HepG2 (cell line): ENCODE measurements around the gene RUNX3. TPM values are rescaled to one million over a fixed set of nuclear protein-coding genes. Genes with fewer than 3 reads are reported as not detected.

Source experiments
- ATAC-seq: fragments of 200-7000 bp; cut with Tn5 transposase; 3 replicates; pipeline ENCODE4 v1.9.1; 2020; ENCODE audit warnings: mild to moderate bottlenecking, moderate library complexity
- BruUV-seq: library from RNA; stranded (reverse); fragments of 400-500 nt; replicated peaks from 2 replicates; lab custom pipeline; 2021; lab: Mats Ljungman, UMichigan
- CTCF ChIA-PET: fragments of 300-600 bp; formaldehyde crosslinking; extraction: SDS; loops from one replicate; lab custom pipeline; 2021; ENCODE audit warnings: low total read pairs, inconsistent platforms, low intra/inter-chr PET ratio; lab: Yijun Ruan, JAX
- POLR2A ChIA-PET: fragments of 350-600 bp; sonication (Branson Sonifier 250); formaldehyde crosslinking; loops from one replicate; lab custom pipeline; 2020; ENCODE audit warnings: antibody characterized with exemption, inconsistent platforms; lab: Yijun Ruan, JAX
- DNase-seq: peaks from one replicate; pipeline ENCODE4 v3.0.0-alpha.2; 2015; ENCODE audit warnings: low spot score
- FAIRE-seq: peaks from 3 replicates; lab custom pipeline; 2011; peaks lifted over from hg19 to GRCh38; lab: Jason Lieb, UNC
- H2AFZ ChIP-seq: one replicate; pipeline ENCODE4 v1.6.1; 2011; ENCODE audit warnings: low read length, inconsistent platforms
- H3K27ac ChIP-seq: fragments of 300-600 bp; 3 replicates; pipeline ENCODE4 v1.8.0; 2011; ENCODE audit warnings: mixed run types, mild to moderate bottlenecking, mixed read lengths, low read length, inconsistent platforms; ENCODE audit not compliant: insufficient read depth; ENCODE audit errors: extremely low read length
- H3K27me3 ChIP-seq, 2 experiments: fragments of 200-600 bp in 1 of 2; 2 replicates in 1 of 2; 3 replicates in 1 of 2; pipeline versions ENCODE4 v1.6.0 to v1.8.0; 2011; ENCODE audit warnings: low read length in 2 of 2, mild to moderate bottlenecking in 2 of 2, moderate library complexity in 2 of 2, inconsistent platforms in 1 of 2; ENCODE audit not compliant: insufficient read depth in 2 of 2, control insufficient read depth in 1 of 2
- H3K36me3 ChIP-seq, 2 experiments: fragments of 200-600 bp in 1 of 2; replicated peaks in 1 of 2; 2 replicates in 1 of 2; 3 replicates in 1 of 2; pipeline versions ENCODE4 v1.5.1 to v1.8.0; 2011; ENCODE audit warnings: low read length in 2 of 2, inconsistent platforms in 1 of 2; ENCODE audit not compliant: insufficient read depth in 2 of 2, control insufficient read depth in 1 of 2
- H3K4me1 ChIP-seq: 2 replicates; pipeline ENCODE4 v1.5.1; 2012; ENCODE audit warnings: low read length, inconsistent platforms; ENCODE audit not compliant: insufficient read depth
- H3K4me2 ChIP-seq: 2 replicates; pipeline ENCODE4 v1.6.0; 2011; ENCODE audit warnings: low read depth, low read length, inconsistent platforms
- H3K4me3 ChIP-seq, 3 experiments: fragments of 200-600 bp in 1 of 3; sonication (generic), shearing (Covaris generic) in 1 of 3; replicated peaks in 1 of 3; 2 replicates each; pipeline ENCODE4 v1.5.1; 2011 to 2016; ENCODE audit warnings: low read length in 3 of 3, inconsistent platforms in 2 of 3, low read depth in 2 of 3, mild to moderate bottlenecking in 2 of 3, control low read depth in 1 of 3, mixed read lengths in 1 of 3; ENCODE audit not compliant: insufficient read depth in 1 of 3
- H3K79me2 ChIP-seq: one replicate; pipeline ENCODE4 v1.6.1; 2011; ENCODE audit warnings: low read length, inconsistent platforms; ENCODE audit not compliant: insufficient read depth
- H3K9ac ChIP-seq: 2 replicates; pipeline ENCODE4 v1.6.0; 2011; ENCODE audit warnings: mild to moderate bottlenecking, low read depth, low read length, inconsistent platforms; ENCODE audit not compliant: insufficient read depth
- H3K9me3 ChIP-seq: 2 replicates; pipeline ENCODE4 v1.5.1; 2012; ENCODE audit warnings: mild to moderate bottlenecking, low read length
- H4K20me1 ChIP-seq: 2 replicates; pipeline ENCODE4 v1.6.0; 2011; ENCODE audit warnings: inconsistent platforms, mild to moderate bottlenecking, low read length, moderate library complexity; ENCODE audit not compliant: insufficient read depth
- IRF2 ChIP-seq: IDR thresholded peaks from 2 replicates; pipeline ENCODE4 v1.6.1; 2018; ENCODE audit warnings: missing genetic modification reagents, missing compliant biosample characterization
- RELA ChIP-seq: sonication (generic); formaldehyde crosslinking; IDR thresholded peaks from 2 replicates; pipeline ENCODE4 v1.4.0; 2020; ENCODE audit warnings: missing genetic modification reagents
- SMAD1 ChIP-seq: sonication (generic); formaldehyde crosslinking; IDR thresholded peaks from 2 replicates; pipeline ENCODE4 v1.4.0; 2020; ENCODE audit warnings: missing genetic modification reagents, low read depth, mild to moderate bottlenecking, borderline replicate concordance
- SNRNP70 ChIP-seq: fragments of 200-400 bp; formaldehyde crosslinking; IDR thresholded peaks from 2 replicates; pipeline ENCODE4 v1.6.1; 2017; ENCODE audit warnings: mild to moderate bottlenecking, low read depth, low read length, moderate library complexity
- WGBS: methylation state at CpG from one replicate; pipeline ENCODE4 v1.1.6; 2017; ENCODE audit warnings: low lambda C conversion rate; 5-methylcytosine and 5-hydroxymethylcytosine counted together
- in situ Hi-C: cut with HindIII; loops from 2 replicates; pipeline ENCODE4 v1.10.0; 2017; ENCODE audit warnings: low pct_unique_long_range_greater_than_20kb; ENCODE audit not compliant: extremely low pct_ligation_motif_present
- intact Hi-C: fragments of 100-400 bp; cut with micrococcal nuclease; formaldehyde crosslinking; loops from one replicate; pipeline ENCODE4 v1.10.0; 2022; ENCODE audit not compliant: unreplicated experiment
- polyA plus RNA-seq, 8 experiments: library from polyadenylated mRNA; depleted of rRNA in 3 of 8; stranded (reverse) in 7 of 8; unstranded in 1 of 8; fragments of >200 nt; fragmentation: Illumina TruSeq in 4 of 8; extraction: Trizol in 4 of 8; gene quantifications; 2 replicates each; pipeline versions ENCODE4 v1.2.1 to v1.2.3, GENCODE V29; 2011 to 2016; ENCODE audit warnings: low read depth in 4 of 8, missing spikeins in 1 of 8, mixed read lengths in 1 of 8; ENCODE audit not compliant: insufficient read depth in 1 of 8
- total RNA-seq, 5 experiments: library from RNA; depleted of rRNA; stranded (reverse); fragments of >200 nt; fragmentation: Illumina TruSeq; extraction: Trizol; gene quantifications; 2 replicates each; pipeline ENCODE4 v1.2.3, GENCODE V29; 2016; ENCODE audit warnings: low read depth in 1 of 5

The RUNX3 gene
- total and polyA plus RNA-seq, 2 of the 13 experiments (the other 11 are each of a cell fraction or from before 2014, with no cell fraction given) = 0.04 to 0.22 TPM

GRCh38 chr1:24855474-24855873 is 74.6 kb downstream of the RUNX3 start:
- ChIA-PET POLR2A (no interaction called here), CTCF (no interaction called here)
- intact Hi-C loops (no loop called here), in situ Hi-C loops (no loop called here)
- Histone ChIP-seq H3K36me3 (no peaks in the 10 kb centered on the region), H3K4me1 (peaks cover 25% of the 10 kb centered on the region), H3K4me2 (no peak overlapping the region), H3K9me3 (no peaks in the 10 kb centered on the region), H3K79me2 (no peaks in the 10 kb centered on the region), H3K27me3 (0 out of 5 replicates have a peak, but pooled peaks cover 0 to 4% of the 10 kb centered on the region in 2 experiments), H3K4me3 (no peak overlapping the region), H3K9ac (no peak overlapping the region), H2AFZ (no peak overlapping the region), H3K27ac (no peak overlapping the region), H4K20me1 (no peaks in the 10 kb centered on the region)
- DNase-seq (no peak), FAIRE-seq (no peak), ATAC-seq (no peak)
- 22% methylated on average over 4 of the region's 5 CpGs for WGBS
- TF ChIP-seq SMAD1 (CRISPR knock-in tag) (no peak), RELA (no peak), SNRNP70 (no peak)
- no TSS peak for BruUV-seq

- DNase-seq (no peak), FAIRE-seq (no peak), ATAC-seq (no peak)
- Histone ChIP-seq H3K9ac (no peak overlapping the region), H3K27ac (no peak overlapping the region), H3K27me3 (peaks cover 0 to 8% of the 10 kb centered on the region in 2 experiments; a peak in 1 of 5 replicates), H3K9me3 (no peaks in the 10 kb centered on the region), H4K20me1 (no peaks in the 10 kb centered on the region), H3K4me1 (peaks cover 38% of the 10 kb centered on the region), H3K79me2 (no peaks in the 10 kb centered on the region), H3K36me3 (no peaks in the 10 kb centered on the region), H3K4me2 (no peak overlapping the region), H2AFZ (no peak overlapping the region), H3K4me3 (no peak overlapping the region)
- intact Hi-C loops = no loop called here
- POLR2A ChIA-PET = no interaction called here
- no TSS peak for BruUV-seq
- in situ Hi-C loops = no loop called here
- 7% methylated on average over 6 of the region's 6 CpGs for WGBS
- CTCF ChIA-PET = no interaction called here
- TF ChIP-seq IRF2 (CRISPR knock-in tag) = no peak
Observed at GRCh38 chr1:24853649-24854048, 76.4 kb downstream of the RUNX3 start.
